OCI-M2 (cell line): Measurements from ENCODE around the gene LIPM.
A peak's percentile ranks its signal among the peaks of the same experiment; 100 is the strongest.

Experiments used
- DNase-seq: peaks from one replicate; lab custom pipeline; 2025; ENCODE audit not compliant: unreplicated experiment; lab: John Stamatoyannopoulos, UW

The LIPM gene

DNA sequence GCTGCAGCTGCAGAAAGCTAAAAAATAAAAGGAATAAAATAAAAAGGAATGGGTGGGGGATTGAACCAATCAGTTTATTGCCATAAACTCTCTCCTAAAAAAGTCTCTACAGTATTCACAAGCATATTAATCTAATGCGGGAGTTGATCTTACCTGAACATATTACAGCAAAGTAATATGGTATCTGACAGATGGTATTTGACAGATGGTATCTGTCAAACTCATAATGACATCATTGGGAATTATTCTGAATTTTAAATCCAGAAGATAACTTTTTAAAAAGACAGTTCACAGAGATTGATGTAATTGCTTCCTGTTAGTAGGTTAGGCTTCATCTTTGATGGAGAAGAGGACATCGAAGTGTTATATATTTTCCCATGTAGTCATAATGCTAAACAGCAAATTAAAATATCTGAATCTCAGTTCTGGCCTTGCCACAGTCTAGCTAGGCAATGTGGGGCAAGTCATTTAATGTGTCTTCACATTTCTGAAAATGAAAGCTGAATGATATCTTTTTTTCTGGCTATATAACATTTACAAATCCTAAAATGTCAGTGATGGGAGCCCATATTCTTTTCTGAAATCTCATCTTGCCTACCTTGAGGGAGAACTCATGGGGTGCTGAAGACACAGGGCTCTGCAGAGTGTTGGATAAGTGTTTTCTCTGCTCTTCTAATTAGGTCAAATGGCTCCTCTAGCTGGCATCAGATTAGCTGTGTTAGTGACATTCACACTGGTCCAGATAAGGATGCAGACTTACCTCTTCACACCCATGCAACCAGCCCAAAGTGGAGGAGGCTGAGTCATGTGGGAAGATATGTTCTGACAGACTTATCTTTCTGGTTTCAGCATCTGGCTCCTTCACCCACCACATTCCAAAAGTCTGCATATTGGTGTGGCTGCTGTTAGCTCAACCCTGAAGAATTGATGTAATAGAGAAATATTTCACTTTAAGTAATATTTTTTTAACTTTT is 2.1 kb upstream of the LIPM start:
- no peak for DNase-seq

DNA sequence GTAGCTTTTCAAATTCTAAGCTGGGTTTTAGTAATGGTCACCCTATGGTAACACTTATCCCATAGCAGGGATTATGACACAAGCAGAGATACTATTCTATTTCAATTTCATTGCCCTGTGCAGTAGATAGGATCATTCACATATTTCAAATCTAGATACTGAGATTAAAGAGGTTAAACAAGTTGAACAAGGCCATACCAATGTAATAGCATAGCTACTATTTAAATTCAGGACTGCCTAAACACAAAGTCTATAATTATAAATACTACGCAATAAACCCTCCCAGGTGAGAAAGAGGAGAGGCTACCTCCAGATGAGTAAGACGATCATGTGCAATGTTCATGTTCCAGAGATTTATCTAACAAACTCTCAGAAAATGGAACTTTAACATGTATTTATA is 1.1 kb downstream of the LIPM start:
- no peak for DNase-seq

- DNase-seq: no peak
Observed at GRCh38 chr10:88804083-88804812, 1.7 kb downstream of the LIPM start.

DNA sequence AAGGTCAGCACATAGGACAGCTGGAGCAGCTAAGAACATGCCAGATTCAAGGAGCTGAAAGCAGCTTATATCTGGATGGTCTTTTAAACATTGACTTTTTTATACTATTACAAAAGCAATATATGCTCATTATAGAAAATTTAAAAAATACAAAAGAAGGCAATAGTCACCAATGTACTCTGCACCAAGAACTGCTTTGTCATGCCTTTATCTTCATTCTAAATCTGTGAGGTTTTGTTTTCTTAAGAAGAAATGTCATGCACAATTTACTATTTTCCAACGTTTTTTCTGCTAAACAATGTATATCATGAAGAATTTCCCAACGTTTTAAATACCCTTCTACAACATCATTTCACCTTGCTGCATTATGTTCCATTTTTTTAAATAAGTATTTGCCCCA is 2.8 kb downstream of the LIPM start:
- no peak for DNase-seq

DNA sequence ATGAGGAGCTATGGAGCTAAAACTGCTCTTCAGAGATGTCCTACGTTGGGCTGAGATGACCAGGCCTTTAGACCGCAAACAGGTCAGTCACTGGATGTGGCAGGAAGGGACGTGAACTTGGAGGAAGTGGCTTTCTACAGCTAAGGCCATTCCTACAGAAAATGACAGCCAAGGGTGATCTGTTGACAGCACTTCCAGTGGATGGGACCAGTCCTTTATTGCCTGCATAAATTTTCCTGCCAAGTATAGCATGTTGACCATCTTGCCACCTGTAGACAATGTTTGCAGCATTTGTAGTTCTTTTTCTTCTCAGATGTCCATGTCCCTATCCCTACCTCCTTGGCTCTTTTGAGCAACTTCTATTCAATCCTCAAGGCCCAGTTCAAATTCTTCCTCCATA is 3.4 kb downstream of the LIPM start:
- DNase-seq: no peak

DNA sequence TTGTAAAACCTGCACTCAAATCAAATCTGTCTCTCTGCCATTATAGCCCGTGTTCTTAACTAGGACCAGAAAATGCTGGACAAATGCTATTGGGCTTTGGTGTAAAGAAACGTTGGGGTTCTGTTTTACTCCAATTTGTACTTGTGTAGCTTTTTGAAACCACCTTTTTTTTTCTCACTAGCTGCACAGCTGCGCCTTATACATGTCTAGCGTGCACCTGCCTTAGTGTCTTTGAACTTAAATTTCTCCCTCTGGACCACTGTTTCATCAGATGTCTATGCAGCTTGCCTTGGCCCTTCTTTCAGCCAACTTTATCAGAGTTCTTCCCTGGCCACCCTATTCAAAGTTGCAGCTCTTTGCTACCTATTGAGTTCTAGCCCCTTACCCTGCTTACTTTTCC is 7.1 kb downstream of the LIPM start:
- no peak for DNase-seq

DNA sequence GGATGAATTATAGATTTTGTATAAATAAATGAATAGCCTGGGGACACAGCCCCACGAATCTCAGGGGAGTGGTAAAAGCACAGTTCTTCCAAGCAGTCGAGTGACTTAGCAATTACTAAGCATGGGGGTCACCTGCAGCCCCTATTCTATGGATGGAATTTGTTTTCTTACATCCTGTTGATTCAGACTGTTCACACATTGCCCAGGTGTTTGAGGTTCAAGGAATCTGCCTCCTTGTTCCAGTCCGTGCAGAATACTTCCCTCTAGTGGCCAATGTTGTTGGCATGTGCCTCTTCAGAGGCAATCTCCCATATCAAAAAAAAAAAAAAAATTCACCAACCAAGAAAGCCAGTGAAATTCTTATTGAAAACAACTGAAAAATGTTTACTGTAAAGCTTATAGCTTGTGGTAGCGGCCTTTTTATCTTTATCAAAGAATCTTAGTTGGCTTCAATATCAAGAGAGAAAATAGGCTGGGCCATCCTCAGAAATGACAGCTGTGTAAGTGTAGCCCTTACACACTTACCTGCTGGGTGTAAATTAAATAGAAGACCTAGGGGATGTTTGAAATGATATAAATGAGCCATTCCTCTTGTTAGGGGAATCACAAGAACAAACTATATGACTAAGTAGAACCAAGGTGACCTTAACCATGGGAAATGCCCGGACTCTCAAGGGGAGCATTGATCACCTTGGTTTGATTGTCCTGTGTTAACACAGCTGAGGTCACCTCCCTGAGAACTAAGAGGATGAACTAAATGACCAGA is 7.8 kb downstream of the LIPM start:
- no peak for DNase-seq

DNA sequence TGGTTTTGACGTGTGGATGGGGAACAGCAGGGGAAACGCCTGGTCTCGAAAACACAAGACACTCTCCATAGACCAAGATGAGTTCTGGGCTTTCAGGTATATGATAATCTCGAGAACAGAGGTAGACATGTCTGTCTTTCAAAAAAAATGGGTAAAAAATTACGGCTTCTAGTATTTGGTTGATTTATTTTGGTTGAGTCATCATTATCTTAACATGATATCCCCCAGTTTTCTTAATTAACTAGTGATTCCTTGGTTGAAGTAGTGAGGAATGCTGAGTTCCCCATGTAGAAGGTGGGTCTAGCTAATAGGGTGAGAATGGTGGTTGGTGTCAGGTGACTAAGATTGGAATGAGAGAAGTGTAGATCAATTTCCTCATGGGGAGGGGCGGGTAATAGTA is 10.7 kb downstream of the LIPM start:
- DNase-seq: no peak

DNA sequence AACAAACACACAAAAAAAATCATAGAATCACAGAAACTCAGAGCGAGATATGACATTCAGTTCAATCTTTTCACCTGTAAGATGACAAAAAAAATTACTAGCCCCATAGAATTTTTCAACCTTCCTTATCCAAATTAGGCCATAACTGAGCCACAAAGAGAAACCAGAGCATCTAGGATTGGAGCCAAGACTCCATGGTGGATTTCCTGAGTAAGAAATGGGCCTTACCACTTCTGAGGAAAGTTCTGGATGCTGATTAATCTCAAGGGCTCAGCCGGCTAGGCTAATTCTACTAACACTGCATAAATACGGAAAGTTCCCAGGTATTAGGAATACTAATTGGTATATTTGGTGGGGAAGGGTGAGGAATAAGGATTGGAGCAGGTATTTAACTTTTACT is 16.8 kb downstream of the LIPM start:
- DNase-seq: no peak

DNA sequence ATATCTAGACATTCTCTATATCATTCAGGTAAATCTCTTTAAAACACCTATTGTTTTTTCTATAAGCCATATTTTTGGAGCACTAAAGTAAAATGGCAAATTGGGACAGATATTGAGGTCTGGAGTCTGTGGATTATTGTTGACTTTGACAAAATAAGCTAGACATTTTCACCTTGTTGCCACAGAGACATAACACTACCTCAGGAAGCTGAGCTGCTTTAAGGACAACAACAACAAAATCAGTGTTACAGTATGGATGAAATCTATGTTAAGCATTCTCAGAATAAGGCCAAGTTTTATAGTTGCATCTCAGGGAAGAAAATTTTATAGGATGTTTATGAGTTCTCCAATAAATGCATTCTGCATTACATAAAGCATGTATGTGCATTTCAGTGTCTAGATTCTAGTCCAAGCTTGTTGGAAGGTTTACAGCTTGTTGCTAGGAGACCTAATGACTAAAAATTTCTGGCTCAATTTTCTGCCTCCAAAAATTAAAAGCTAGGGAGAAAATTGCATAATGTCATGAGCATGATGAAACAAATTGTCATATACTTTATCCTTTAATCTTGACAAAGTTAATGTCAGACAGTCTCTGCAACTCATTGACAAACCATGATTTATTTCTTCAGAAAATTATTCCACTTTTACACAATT is 18.3 kb downstream of the LIPM start:
- DNase-seq: no peak

DNA sequence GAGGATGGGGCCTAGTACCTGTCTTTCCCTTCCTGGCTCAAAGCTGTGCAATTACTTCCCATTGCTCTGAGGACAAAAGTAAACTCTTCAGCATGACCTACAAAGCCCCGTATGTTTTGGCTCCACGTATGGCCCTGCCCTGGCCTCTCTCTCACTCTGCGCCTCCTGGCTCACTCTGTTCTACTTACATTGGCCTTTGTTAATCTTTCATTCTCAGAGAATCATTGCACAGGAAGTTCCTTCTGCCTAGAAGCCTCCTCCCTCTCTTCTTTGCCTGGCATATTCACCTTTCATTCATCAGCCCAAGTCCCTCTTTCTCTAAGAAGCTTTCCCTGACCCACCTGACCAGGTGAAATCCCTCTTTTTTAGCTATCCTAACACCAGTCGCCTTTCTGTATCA is 23.9 kb downstream of the LIPM start:
- DNase-seq: no peak

DNA sequence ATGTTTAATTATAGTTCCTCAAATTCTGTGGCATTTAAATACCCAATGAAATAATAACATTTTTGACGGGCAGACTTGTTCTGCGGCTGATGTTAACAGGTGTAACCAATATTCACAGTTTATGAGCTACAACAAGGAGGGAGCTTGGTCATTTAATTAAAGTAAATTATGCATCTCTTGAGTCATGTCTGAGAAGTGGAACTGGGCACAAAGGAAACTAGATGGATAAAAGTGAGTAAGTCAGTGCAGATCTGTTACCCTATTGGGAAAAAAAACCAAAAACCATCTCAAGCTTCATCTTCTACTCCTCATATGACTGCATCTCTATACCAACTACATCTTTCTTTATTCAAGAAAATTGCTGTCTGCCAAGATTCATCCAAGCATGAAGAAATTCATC is 25.1 kb downstream of the LIPM start:
- DNase-seq: no peak

DNA sequence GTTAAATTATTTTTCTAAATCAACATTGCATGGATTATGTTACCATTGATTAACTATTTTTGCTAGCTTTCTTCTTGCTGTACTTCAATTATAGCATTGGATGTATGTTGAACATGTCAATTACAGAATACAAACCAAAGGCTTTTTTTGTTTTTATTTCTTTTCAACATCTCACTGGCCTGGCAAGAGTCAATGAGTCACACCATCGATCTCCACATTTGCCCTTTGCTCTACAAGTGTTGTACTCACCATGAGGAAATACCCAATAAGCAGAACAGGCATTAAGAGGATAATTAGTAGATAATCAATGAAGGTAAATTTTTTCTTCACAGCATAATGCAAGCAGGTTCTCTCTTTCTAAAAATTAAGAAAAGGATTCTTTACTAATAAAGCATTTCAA is 25.8 kb downstream of the LIPM start:
- no peak for DNase-seq

DNA sequence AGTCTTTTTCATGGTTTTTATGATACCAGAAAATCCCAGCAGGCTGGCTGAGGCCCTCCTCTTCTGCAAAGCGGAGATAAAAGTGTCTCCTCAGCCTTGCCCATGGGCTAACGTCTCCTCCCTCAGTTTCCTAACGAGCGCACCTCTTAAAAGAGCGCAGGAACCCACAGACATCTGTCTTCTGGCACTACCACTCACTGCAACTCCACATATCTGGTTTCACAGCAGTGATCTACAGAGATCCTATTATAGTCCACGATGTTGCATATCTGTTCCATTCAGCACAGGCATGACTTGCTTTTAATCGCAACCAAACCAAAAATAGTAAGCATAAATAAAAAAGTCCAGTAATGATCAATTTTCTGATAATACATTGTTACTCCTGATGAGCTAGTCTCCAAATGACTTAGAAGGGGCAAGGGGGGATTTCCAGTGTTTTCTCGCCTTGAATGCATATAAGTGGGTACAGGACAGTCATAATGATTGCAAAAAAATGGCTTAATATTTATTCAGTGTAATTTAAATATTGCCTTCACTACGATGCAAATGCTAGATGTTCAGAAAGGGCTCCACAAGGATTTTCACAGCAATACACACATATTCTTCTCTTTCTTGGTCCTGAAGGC is 28.2 kb downstream of the LIPM start:
- no peak for DNase-seq

DNA sequence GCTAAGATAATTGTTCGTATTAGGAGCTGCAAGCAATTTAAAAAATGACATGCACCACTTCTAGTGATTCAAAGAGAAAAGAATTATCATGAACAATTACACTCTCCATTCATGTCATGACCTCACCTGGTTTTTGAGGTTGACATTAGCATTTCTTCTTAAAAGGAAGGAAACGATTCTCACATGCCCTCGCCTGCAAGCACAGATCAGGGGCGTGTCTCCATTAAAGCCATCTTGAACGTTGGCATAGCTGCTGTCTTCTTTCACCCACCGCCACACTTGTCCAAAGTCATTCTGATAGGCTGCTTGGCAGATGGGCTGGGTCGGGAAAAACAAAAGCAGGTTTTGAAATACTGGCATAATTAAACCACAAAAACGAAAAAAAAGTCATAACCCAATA is 29.2 kb downstream of the LIPM start:
- DNase-seq: no peak

DNA sequence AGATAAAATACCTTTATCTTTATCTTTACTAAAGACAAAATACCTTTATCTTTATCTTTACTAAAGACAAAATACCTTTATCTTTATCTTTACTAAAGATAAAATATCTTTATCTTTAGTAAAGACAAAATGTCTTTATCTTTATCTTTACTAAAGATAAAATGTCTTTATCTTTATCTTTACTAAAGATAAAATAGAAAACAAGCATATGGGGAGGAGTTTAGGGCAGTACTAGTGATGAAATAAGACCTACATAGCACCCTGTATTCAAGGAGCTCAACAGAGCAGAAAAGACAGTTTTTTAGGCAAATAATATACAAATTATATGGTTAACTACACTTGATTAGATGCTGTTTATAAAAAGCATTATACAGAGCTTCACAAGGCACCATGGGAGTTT is 29.8 kb downstream of the LIPM start:
- DNase-seq: no peak

GRCh38 chr10:88833156-88833555 is 30.6 kb downstream of the LIPM start:
- DNase-seq: no peak

GRCh38 chr10:88833723-88834122 is 31.2 kb downstream of the LIPM start:
- peak; percentile 76 for DNase-seq

GRCh38 chr10:88835096-88835909 is 32.8 kb downstream of the LIPM start:
- DNase-seq: peak; percentile 27

- DNase-seq: no peak
Observed at GRCh38 chr10:88835910-88836221, 33.3 kb downstream of the LIPM start.
